ENCODE results near the gene ZNF385B. TPM values are rescaled to one million over a fixed set of nuclear protein-coding genes. Genes with fewer than 3 reads are reported as not detected.

ZNF385B gene
- total RNA-seq, 1 experiment from 2014 or later, result 2.2 TPM

DNA sequence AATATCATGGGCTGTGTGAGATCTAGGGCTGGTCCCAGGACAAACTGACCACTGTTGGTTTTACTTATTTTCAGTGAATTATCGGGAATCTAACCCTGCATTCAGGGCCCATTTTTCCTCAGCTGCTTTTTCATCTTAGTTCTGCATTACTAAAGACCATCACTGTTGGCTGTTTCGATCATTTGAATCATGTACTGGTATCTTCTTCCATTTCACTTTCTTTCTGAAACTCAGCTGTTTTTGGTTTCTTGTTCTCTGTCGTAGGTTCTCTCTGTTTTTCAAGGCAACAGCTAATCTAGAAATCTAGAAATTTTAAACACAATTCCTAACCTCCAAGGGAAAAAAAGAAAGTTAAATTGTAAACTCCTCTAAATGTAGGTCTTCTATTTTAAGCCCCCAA, 436.8 kb downstream of the ZNF385B start:
- POLR2A ChIA-PET, result no interaction called here
- Mint-ChIP-seq H3K27me3 (ENCODE audit: low read depth) (no peaks in the 10 kb centered on the region), H3K36me3 (no peaks in the 10 kb centered on the region), H3K4me3 (no peak overlapping the region), H3K9me3 (no peaks in the 10 kb centered on the region), H3K27ac (no peak overlapping the region), H3K4me1 (peaks cover 20% of the 10 kb centered on the region)
- CTCF ChIA-PET, result interaction anchor here (1.3 to 4.7 kb wide), 3 partner anchors 10 to 16 kb away, joined by 3 to 27 read pairs (median 4); no protein-coding TSS in a partner anchor
- DNase-seq (ENCODE audit: low spot score) (no peak), ATAC-seq (no peak)
- TF ChIP-seq RELA (CRISPR knock-in tag; IDR thresholded peaks at IDR 0.05; ENCODE audit: borderline replicate concordance) (no peak), CBFB (CRISPR knock-in tag; IDR thresholded peaks at IDR 0.05; ENCODE audit: low read depth) (no peak), IRF2 (CRISPR knock-in tag; IDR thresholded peaks at IDR 0.05; ENCODE audit: borderline replicate concordance, low read depth) (no peak), ZNF138 (CRISPR knock-in tag; conservative IDR thresholded peaks at IDR 0.05) (no peak), ETV6 (CRISPR knock-in tag; IDR thresholded peaks at IDR 0.05) (no peak), ATF1 (CRISPR knock-in tag; IDR thresholded peaks at IDR 0.05) (no peak), ZNF121 (CRISPR knock-in tag; IDR thresholded peaks at IDR 0.05) (no peak), CREM (CRISPR knock-in tag; IDR thresholded peaks at IDR 0.05) (no peak)
- TF ChIP-seq, protein P1, sequence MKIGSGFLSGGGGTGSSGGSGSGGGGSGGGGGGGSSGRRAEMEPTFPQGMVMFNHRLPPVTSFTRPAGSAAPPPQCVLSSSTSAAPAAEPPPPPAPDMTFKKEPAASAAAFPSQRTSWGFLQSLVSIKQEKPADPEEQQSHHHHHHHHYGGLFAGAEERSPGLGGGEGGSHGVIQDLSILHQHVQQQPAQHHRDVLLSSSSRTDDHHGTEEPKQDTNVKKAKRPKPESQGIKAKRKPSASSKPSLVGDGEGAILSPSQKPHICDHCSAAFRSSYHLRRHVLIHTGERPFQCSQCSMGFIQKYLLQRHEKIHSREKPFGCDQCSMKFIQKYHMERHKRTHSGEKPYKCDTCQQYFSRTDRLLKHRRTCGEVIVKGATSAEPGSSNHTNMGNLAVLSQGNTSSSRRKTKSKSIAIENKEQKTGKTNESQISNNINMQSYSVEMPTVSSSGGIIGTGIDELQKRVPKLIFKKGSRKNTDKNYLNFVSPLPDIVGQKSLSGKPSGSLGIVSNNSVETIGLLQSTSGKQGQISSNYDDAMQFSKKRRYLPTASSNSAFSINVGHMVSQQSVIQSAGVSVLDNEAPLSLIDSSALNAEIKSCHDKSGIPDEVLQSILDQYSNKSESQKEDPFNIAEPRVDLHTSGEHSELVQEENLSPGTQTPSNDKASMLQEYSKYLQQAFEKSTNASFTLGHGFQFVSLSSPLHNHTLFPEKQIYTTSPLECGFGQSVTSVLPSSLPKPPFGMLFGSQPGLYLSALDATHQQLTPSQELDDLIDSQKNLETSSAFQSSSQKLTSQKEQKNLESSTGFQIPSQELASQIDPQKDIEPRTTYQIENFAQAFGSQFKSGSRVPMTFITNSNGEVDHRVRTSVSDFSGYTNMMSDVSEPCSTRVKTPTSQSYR (CRISPR knock-in tag; IDR thresholded peaks at IDR 0.05), result no peak

DNA sequence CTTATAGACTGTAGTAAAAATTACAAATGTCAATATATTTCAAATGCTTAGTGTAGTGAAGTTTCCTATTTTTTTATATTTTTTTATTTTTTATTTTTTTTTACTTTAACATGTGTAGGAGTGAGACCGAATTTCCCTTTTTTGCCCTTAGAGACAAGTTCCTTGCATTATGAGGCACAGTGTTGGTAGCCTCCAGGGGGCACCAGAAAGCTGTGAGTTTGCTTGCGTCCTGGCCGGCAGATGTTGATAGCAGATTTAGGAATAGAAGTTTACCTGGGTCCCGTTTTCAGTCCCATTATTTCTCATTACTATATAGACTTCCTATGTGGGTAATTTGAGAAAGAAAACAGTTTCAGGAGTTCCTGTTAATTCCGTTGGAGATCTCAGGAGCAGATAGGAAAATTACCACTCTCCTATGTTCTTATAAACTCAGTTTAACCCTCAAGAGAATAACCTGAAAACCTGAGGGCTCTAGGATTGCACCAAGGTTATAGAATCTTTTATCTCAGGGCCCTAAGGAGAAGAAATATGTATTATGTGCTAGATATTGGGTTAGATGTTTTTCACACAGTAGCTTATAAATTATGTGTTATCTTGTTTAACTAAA, 439.3 kb downstream of the ZNF385B start:
- CTCF ChIA-PET, result interaction anchor here (1.0 to 4.7 kb wide), 7 partner anchors 9 to 328 kb away, joined by 3 to 27 read pairs (median 4); no protein-coding TSS in a partner anchor
- Mint-ChIP-seq H3K4me1 (no peaks in the 10 kb centered on the region), H3K9me3 (no peaks in the 10 kb centered on the region), H3K36me3 (no peaks in the 10 kb centered on the region), H3K27ac (no peak overlapping the region), H3K4me3 (no peak overlapping the region), H3K27me3 (ENCODE audit: low read depth) (no peaks in the 10 kb centered on the region)
- TF ChIP-seq, protein P2, sequence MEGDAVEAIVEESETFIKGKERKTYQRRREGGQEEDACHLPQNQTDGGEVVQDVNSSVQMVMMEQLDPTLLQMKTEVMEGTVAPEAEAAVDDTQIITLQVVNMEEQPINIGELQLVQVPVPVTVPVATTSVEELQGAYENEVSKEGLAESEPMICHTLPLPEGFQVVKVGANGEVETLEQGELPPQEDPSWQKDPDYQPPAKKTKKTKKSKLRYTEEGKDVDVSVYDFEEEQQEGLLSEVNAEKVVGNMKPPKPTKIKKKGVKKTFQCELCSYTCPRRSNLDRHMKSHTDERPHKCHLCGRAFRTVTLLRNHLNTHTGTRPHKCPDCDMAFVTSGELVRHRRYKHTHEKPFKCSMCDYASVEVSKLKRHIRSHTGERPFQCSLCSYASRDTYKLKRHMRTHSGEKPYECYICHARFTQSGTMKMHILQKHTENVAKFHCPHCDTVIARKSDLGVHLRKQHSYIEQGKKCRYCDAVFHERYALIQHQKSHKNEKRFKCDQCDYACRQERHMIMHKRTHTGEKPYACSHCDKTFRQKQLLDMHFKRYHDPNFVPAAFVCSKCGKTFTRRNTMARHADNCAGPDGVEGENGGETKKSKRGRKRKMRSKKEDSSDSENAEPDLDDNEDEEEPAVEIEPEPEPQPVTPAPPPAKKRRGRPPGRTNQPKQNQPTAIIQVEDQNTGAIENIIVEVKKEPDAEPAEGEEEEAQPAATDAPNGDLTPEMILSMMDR (IDR thresholded peaks at IDR 0.05), result peak; percentile 58
- TF ChIP-seq, protein P3, sequence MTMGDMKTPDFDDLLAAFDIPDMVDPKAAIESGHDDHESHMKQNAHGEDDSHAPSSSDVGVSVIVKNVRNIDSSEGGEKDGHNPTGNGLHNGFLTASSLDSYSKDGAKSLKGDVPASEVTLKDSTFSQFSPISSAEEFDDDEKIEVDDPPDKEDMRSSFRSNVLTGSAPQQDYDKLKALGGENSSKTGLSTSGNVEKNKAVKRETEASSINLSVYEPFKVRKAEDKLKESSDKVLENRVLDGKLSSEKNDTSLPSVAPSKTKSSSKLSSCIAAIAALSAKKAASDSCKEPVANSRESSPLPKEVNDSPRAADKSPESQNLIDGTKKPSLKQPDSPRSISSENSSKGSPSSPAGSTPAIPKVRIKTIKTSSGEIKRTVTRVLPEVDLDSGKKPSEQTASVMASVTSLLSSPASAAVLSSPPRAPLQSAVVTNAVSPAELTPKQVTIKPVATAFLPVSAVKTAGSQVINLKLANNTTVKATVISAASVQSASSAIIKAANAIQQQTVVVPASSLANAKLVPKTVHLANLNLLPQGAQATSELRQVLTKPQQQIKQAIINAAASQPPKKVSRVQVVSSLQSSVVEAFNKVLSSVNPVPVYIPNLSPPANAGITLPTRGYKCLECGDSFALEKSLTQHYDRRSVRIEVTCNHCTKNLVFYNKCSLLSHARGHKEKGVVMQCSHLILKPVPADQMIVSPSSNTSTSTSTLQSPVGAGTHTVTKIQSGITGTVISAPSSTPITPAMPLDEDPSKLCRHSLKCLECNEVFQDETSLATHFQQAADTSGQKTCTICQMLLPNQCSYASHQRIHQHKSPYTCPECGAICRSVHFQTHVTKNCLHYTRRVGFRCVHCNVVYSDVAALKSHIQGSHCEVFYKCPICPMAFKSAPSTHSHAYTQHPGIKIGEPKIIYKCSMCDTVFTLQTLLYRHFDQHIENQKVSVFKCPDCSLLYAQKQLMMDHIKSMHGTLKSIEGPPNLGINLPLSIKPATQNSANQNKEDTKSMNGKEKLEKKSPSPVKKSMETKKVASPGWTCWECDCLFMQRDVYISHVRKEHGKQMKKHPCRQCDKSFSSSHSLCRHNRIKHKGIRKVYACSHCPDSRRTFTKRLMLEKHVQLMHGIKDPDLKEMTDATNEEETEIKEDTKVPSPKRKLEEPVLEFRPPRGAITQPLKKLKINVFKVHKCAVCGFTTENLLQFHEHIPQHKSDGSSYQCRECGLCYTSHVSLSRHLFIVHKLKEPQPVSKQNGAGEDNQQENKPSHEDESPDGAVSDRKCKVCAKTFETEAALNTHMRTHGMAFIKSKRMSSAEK (CRISPR knock-in tag; IDR thresholded peaks at IDR 0.05; ENCODE audit: borderline replicate concordance), result no peak
- TF ChIP-seq, protein P4, sequence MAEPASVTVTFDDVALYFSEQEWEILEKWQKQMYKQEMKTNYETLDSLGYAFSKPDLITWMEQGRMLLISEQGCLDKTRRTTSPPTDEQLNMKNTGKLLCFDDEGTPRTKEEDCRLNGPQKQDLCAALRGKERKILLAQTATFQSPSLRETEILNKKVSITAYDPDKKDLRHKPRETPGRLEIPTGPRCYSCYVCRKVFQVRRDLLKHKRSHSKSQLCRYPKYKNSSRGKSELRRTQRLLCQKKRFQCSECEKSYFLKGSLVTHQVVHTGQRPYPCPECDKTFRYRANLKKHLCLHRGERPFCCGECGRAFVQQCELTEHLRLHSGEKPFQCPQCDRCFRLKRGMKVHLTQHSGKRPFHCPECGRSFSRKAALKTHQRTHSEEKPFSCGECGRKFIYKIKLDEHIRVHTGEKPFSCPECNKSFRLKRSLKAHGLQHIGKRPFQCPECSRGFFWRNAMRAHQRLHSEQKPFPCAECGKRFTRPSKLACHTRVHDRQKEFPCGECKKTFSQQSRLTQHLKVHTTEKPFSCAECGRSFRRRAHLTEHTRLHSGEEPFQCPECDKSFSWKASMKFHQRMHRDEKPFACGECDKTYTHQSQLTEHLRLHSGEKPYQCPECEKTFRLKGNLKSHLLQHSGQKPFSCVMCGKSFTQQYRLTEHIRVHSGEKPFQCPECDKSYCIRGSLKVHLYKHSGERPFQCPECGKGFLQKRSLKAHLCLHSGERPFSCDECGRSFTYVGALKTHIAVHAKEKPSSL (CRISPR knock-in tag; conservative IDR thresholded peaks at IDR 0.05), result no peak
- TF ChIP-seq, protein P5, sequence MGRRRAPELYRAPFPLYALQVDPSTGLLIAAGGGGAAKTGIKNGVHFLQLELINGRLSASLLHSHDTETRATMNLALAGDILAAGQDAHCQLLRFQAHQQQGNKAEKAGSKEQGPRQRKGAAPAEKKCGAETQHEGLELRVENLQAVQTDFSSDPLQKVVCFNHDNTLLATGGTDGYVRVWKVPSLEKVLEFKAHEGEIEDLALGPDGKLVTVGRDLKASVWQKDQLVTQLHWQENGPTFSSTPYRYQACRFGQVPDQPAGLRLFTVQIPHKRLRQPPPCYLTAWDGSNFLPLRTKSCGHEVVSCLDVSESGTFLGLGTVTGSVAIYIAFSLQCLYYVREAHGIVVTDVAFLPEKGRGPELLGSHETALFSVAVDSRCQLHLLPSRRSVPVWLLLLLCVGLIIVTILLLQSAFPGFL (CRISPR knock-in tag; IDR thresholded peaks at IDR 0.05; ENCODE audit: borderline replicate concordance), result no peak
- TF ChIP-seq, protein P6, sequence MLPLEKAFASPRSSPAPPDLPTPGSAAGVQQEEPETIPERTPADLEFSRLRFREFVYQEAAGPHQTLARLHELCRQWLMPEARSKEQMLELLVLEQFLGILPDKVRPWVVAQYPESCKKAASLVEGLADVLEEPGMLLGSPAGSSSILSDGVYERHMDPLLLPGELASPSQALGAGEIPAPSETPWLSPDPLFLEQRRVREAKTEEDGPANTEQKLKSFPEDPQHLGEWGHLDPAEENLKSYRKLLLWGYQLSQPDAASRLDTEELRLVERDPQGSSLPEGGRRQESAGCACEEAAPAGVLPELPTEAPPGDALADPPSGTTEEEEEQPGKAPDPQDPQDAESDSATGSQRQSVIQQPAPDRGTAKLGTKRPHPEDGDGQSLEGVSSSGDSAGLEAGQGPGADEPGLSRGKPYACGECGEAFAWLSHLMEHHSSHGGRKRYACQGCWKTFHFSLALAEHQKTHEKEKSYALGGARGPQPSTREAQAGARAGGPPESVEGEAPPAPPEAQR (CRISPR knock-in tag; IDR thresholded peaks at IDR 0.05), result no peak
- TF ChIP-seq CBFB (CRISPR knock-in tag; IDR thresholded peaks at IDR 0.05; ENCODE audit: low read depth), result no peak
- TF ChIP-seq HMGA2 (CRISPR knock-in tag; IDR thresholded peaks at IDR 0.05), result no peak
- ATAC-seq, result peak; percentile 96
- peak; percentile 80 for DNase-seq (ENCODE audit: low spot score)
- POLR2A ChIA-PET, result no interaction called here
